Panc1 (cell line): ENCODE results near the gene TAF4B.

Source experiments
- CTCF ChIP-seq: fragments of 450-650 bp; IDR thresholded peaks from 2 replicates; pipeline ENCODE4 v1.5.1; 2017; ENCODE audit warnings: mild to moderate bottlenecking
- REST ChIP-seq, 2 experiments: IDR thresholded peaks; 2 replicates each; pipeline ENCODE4 v1.6.1; 2011 to 2012; ENCODE audit warnings: low read depth in 2 of 2, control low read depth in 1 of 2, low read length in 1 of 2, mild to moderate bottlenecking in 1 of 2, moderate library complexity in 1 of 2; ENCODE audit not compliant: insufficient read depth in 1 of 2
- SIN3A ChIP-seq: IDR thresholded peaks from 2 replicates; pipeline ENCODE4 v1.6.1; 2012; ENCODE audit warnings: low read depth, mild to moderate bottlenecking, low read length, moderate library complexity, borderline replicate concordance; ENCODE audit not compliant: insufficient read depth

- no peak for TF ChIP-seq SIN3A
- no peak for TF ChIP-seq REST (IDR thresholded peaks at IDR 0.05; ENCODE audit: insufficient read depth in 1 of 2, low read depth in 2 of 2, low read length in 1 of 2)
- no peak for TF ChIP-seq CTCF
Measured at GRCh38 chr18:26322890-26323653, 96.8 kb downstream of the TAF4B start.
